Pulmonary artery endothelial cell (primary cell): Measurements from ENCODE around the gene RAB36. TPM values are rescaled to one million over a fixed set of nuclear protein-coding genes. Genes with fewer than 3 reads are reported as not detected.
A peak's percentile ranks its signal among the peaks of the same experiment; 100 is the strongest.

ENCODE experiments used
- DNase-seq: peaks from one replicate; pipeline ENCODE4 v3.0.0-alpha.2; 2011; ENCODE audit warnings: low read depth, low spot score
- total RNA-seq: library from RNA; depleted of rRNA; stranded (reverse); fragments of >200 nt; gene quantifications from 2 replicates; pipeline ENCODE4 v1.2.3, GENCODE V29; 2014

The RAB36 gene, protein sequence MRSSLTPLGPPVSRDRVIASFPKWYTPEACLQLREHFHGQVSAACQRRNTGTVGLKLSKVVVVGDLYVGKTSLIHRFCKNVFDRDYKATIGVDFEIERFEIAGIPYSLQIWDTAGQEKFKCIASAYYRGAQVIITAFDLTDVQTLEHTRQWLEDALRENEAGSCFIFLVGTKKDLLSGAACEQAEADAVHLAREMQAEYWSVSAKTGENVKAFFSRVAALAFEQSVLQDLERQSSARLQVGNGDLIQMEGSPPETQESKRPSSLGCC
- total RNA-seq: 0.74 and 2.0 TPM in 2 replicates

DNA sequence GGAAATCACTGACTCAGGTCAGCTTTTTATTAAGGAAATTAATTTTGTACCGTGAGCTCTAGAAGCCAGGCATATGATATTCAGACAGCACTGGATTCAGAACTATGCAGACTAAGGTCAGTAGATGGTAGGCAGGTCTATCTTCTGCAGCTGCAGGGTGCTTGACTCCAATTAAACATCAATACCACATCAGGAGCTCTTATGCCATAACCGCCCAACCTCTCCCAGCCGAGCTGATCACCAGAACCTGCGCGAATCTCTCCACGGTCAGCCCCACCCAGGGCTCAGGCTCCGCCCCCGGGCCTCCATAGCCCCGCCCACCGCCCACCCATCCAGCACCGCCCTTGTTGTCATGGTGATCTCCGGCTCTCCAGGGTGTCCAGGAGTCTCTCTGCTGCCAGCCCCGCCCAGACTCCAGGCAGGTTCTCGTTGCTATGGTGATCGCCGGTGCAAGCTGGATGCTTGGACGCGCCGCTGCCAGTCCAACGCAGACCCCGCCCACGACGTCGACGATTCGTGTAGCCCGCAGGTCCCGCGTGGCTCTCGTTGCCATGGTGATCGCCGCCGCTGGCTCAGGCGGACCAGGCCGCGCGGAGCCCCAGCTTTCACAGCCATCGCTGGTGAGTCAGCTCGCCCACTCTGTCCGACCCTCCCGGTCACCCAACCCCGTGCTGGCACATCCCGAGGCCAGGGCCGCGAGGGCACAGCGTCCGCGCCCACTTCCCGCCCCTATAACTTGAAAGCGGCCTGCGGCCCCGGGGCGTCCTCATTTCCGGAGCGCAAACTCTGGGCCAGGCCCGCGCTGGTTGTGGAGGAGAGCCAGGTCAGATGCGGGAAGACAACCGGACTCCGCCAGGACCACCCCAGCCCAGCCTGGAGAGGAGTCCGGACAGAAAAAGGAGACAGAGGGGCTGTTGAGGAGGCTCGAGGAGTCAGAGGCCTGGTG, at the start of gene RAB36:
RAB36 (plus strand) TSS at position 546 of the 946 bp plus-strand sequence. CDS start 1,140 bp downstream, outside the sequence.
- peak; percentile 90 for DNase-seq

DNA sequence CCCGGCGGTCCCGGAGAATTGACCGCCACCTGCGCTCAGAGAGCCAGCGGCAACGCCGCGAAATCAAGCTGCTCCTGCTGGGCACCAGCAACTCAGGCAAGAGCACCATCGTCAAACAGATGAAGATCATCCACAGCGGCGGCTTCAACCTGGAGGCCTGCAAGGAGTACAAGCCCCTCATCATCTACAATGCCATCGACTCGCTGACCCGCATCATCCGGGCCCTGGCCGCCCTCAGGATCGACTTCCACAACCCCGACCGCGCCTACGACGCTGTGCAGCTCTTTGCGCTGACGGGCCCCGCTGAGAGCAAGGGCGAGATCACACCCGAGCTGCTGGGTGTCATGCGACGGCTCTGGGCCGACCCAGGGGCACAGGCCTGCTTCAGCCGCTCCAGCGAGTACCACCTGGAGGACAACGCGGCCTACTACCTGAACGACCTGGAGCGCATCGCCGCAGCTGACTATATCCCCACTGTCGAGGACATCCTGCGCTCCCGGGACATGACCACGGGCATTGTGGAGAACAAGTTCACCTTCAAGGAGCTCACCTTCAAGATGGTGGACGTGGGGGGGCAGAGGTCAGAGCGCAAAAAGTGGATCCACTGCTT, 49.4 kb upstream of the RAB36 start:
- no peak for DNase-seq

DNA sequence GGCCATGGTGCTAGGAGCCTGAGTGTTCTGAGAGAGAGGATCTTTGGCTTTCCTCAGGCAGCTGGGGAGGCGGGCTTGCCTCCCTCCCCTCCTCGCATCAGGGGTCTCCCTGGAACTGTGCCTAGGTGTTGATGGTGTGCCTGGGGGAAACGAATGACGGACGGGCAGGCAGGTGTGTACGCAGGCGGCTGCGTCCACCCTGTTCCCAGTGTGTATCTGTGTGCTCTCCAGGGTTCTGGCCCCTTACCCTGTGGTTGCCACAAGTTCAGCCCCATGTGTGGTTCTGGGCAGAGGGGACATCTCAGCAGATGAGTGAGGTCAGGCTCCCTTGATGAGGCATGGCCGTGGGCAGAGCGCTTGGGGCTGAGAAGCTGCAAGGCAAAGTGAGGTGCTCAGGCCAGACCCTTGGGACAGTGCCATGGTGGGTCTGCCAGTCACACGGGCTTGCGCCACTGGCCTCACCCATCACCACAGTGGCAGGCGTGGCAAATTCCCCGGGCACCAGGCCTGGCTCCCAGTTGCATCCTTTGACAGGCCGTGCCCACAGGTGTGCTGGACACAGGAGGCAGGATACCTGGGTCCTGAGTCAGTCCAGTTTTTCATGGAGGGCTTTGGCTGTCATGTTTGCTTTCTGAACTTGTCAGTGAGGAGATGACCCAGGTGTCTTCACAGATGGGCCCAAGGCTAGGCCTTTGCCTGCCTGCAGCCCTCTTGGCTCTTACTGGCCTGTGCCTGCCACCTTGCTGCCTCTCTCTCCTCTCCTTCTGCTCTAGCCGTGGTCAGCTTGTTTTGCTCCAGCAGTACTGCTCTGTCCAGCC, 47.7 kb upstream of the RAB36 start:
- DNase-seq: no peak

DNA sequence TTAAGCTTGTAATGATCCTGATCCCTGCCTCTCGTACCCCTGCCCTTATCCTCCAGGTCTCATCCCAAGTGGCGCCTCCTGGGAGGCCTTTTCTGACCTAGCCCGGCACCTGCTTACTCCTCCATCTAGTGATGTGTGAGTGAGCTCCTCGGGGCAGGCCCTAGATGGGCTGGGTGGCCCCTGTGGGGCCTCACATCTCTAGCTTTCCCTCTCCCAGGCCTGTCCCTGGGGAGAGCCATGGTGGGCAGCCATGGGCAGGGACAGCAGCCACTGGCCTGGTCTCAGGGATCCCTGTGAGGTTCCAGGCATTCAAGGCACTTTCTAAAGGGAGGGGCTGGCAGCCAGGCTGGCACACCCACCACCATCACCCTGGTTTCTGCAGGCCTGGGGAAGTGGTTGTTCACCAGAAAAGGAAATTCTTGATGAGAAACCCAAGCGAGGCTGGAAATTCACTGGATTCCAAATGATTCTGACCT, 47.0 kb upstream of the RAB36 start:
- no peak for DNase-seq

DNA sequence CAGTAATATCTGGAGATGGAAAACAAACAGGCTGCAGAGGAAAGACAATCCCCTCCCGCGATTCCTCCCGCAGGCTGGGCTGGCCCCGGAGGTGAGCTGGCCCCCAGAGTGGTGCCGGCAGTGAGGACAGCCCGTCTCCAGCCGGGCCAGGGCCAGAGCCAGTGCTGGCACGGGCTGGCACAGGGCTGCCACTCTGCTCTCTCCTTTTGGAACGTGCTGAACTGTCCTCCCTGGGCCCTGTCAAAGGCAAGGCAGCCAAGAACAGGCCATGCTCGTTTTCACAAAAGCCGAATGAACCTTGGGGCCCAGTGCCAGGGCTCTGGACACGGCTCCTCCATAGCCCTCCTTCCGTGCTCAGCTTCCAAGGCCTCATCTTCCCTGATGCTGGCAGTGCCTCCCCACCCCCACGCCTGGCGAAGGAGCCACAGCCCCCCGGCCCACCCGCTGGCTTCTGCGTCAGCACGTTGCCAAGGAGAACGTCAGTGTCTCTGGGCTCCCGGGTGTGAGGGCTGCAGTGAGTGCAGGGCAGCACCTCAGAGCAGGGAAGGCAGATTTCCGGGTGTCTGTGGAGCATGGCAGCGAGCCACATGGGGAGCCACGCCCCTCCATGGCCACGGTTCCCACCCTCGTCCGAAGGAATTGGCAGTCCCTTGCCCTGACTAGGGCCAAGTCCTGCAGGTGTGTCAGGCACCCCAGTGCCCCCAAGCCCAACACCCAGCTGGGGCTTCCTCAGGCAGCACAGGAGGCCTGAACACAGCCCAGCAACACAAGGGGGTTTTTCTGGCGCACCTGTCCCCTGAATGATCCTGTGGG, 46.4 kb upstream of the RAB36 start:
- no peak for DNase-seq

DNA sequence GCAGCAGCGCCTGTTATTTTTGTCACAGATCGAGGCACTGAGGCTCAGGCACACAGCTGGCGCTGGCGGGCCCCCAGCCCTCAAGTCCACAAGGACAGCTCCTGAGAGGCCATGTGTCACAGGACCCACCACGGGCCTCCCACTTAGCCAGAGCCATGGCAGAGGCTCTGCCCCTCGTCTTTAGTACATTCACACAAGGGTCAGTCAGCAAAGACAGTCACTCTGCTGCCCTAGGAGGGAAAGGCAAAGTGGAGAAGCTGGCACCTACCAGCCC, 45.8 kb upstream of the RAB36 start:
- DNase-seq: no peak

DNA sequence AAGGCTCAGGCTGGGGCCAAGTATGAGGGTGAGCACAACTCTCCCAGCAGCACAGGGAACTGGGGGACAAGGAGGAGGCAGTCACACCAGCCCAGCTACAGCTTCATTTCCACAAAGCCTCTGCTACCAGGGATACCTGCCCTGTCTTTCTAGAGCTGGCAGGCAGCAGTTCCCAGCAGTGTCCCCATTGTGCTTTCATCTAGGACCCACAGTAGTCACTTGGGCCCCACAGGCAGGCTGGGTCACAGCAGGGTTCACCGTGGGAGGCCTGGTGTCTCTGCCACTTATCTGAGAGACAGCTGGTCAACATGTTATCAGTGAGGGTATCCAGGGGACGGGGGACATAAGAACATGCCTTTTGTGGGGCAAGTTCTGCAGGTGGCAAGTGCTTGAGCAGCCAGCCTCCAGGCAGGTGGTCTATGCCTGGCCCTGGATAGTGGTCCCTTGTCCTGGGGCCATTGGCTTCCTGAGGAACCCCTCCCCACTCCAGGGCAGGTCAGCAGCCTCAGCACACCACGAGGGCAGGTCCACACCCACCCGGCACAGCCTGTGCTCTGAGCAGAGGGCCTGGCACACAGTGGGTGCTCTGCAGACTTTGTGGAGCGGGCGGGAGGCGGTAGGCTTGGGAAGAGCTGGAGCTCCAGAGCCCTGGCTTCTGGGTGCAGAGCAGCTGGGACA, 45.0 kb upstream of the RAB36 start:
- DNase-seq: no peak

DNA sequence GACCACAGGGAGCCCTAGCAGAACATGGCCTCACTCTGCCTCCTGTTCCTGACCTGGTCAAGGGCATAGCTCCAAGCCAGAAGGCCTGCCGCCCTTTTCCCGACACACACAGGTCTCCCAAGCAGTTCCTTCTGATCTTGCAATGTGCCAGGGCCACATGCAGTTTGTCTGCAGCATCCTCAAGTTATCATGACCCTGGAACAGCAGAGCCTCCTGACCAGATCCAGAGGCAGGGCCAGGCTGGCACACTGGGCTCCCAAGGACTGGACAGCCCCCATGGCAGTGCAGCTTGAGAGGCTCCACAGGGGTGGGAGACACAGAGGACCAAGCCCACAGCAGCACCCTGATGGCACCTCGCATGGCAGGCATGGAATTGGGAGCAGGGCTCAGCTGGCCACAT, 43.8 kb upstream of the RAB36 start:
- DNase-seq: no peak

DNA sequence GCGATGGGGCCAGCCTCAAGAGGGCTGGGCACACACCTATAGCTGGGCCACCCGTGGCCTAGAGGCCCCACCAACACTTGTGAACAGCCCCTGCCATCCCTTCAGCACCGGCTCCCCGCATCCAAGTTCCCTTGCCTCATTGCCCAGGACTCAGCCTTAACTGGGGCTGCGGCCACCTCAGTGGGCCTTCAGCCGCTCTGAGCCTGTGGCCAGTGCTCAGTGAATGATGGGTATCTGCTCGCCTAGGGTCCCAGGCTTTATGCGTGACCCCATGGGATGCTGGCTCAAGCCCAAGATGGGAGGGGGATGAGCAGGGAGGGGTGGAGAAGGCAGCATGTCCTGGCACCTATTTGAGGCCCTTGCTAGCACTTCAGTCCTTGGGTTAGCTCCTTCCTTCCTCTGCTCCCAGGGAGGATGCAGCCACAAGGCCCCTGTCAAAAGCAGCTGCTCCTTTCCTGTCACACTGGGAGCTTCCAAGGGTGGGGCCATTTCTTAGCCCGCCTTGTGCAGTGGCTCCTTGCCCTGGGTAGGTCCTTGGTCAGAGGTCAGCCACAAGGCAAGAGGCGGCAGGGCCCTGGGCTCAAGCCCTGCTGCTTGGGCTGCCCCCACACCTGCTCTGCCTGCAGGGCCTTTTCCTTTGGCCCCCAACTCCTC, 43.1 kb upstream of the RAB36 start:
- DNase-seq: no peak

DNA sequence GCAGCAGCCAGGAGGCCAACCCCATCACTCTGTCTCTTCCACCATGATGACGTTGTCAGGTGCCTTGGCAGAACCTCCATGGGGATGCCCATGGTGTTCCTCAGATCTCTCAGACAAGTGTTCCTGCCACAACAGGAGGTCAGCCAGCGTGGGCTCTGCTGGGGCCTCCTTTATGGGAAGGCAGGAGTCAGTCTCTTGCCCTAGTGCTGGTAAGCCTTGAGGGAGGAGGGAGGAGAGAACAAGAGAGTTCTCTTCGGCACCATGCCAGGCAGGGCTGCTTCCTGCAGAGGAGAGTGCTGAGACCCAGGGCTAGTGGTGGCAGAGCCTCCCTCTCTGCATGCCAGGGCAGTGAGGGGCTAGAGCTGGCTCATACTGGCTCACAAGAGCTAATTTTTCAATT, 42.5 kb upstream of the RAB36 start:
- no peak for DNase-seq

DNA sequence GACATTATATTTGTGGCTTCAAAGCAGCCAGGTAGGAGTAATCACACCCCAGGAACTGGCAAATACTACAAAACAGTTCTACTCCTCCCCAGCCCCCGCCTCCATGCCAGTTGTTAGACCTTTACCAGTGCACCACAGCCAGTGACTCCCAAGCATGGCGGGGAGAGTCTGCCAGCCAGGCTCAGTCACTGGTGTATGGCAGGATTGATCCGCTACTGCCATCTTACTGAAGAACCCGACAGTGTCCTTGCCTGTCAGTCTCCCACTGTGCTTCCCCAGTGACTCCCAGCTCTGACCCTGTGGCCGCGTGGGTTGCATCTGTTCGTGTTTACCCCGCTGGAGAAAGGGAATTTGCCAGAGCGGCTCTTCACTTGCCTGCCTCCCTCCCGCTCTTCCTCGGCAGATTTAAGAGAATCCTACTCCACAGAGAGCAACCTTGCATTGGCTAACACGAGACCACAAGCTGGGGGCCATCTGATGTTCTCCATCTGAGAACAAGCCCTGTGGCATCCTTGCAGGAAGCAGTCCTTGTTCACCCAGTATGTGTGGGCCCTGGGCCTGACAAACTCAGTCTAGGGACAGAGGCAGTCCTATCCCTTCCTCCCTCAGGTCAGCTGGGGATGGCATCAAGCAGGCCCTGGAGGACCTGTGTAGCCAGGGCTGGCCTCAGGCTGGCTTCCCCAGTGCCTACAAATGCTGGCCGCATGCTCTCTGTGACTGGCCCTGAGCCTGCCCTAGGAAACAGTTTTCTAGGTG, 41.9 kb upstream of the RAB36 start:
- DNase-seq: no peak

DNA sequence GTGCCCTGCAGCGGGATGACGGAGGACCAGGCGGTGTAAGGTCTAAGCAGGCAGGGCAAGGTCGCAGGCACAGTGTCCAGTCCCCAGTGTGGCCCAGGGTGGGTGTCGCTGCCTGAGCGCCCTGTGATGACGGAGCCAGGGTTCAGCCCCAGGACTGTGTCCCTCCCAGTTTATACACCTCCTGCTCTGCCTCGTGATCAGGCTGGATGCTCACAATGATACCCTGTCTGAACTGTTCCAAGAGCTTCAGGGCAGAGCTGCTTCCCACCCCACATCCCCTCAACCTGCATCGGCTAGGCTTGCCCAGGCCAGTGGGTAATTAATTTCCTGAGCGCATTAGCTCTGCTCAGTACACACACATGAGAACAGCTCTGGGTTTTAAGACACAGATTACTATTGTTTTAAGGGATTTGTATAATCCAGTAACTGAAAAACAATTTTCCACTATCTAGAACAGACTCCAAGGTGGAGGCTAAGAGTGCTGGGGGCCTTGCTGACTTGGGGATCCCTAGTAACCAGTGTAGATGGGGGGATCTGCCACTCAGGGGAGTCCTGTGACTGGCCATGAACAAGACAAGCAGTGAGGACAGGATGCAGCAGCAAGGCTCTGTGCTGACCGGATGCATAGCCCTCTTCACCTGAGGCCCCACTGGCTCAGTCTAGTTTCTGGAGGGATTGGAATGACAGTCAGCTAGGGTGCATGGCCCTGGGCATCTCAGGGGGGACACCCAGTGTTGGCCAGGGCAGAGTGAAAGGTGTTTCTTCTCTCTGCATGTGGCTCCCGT, 40.9 kb upstream of the RAB36 start:
- no peak for DNase-seq

DNA sequence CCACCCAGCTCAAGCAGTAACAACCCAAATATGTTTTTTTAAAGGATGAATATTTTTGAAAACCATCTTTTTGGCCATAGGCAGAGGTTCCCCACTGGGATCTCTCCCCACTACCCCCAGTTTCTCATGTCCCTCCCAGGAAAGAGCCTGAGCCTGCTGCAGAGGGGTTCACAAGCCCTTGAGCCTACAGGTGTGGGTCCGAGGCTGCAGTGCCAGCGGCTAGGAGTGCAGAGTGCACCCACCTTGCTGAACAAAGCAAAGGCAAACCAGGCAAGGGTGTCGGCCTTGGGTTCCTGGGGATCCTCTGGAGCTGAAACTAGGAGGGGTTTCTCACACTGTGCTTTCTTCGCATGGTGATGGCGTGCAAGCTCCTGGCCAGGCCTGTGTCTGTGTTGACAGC, 40.0 kb upstream of the RAB36 start:
- no peak for DNase-seq

DNA sequence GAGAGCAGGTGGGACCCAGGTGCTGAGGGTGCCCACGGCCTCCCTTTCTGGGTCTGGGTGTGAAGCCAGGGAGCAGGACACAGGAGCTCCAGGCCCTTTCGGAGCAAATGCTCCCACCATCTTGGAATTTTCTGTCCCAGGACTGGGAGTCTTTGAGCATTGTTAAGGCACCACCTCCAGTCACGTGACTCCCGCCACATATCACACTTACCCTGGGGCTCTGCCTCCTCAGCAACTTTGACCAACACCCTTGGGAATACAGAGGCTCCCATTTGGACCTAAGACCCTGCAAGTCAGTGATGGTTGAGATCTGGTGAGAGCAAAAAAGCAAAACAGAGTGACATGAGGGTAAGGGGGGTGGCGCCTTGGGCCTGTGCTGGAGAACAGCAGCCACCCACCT, 39.4 kb upstream of the RAB36 start:
- no peak for DNase-seq

DNA sequence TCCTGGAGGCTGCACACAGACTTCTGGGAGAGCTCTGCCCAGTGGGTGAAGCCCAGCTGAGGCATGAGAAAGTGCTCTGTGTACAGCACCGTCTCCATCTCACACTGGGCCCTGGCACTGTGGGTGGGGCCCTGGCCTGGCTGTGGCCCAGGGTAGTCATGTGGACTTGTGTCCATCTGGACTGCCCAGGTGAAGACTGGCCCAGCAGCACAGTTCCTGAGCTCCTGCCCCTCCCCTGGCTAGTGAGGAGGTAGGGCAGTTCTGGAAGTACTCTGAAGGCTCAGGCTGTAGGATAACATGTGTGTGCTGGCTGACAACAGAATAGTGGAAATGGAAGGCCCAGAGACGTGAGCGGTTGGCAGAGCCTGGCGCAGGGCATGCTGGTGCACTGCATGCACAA, 38.9 kb upstream of the RAB36 start:
- DNase-seq: no peak

DNA sequence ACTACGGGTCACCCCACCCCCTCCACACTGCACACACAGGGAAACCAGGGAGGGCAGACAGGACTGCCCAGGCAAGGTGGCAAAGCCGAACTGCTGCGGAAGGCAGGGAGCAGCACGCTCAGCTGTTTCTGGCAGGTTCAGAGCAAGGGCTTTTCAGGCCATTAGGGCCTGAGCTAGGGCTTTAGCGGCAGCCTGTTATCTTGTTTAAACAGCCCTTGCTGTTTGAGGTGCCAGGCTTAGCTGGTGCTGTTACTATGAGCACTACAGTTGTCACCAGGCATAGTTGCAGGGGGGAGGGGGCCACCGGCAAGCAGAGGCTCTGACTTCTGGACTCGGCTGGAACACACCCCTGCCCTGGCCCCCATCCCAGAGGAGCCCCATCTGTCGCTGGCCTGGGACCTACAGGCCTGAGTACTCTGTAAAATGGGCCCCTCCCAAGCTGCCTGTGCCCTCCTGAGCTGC, 38.3 kb upstream of the RAB36 start:
- no peak for DNase-seq

DNA sequence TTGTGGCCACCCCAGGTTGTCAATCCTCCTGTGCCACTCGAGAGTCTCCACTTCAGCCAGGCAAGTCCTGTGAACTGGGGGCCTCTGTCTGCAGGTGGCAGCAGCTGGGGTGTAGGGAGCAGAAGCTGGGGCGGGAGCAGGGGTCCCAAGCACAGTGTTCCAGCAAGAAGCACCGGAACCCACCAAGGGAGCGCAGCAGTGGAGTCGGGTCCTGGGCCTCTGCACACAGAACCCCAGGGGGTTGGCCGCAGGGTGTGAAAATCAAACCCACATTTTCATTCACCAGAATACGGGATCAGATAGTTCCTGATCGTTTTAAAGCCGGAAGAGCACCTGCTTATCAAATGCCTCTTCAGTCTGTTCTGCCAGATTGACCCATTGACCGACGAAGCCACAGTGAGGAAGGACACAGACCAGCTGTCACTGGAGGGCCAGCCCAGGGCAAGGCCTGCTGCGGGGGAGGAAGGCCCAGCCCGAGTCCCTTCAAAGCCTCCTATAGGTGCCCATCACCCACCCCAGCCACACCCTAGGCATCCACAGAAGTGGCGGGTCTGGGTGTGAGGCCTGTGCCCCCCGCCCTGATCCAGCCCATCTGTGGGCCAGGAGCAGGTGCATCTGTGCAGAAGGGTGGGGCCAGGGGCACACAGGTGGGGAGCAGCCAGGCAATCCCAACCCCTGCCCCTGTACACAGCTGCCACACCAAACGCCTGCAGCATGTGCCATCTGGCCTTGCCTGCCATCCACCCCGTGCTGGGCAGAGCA, 37.6 kb upstream of the RAB36 start:
- DNase-seq: no peak
